Measurements from ENCODE around the gene TNFAIP1. TPM values are rescaled to one million over a fixed set of nuclear protein-coding genes. Genes with fewer than 3 reads are reported as not detected.

Gene TNFAIP1
- total and polyA plus RNA-seq, 4 donors: 17.7 to 59.6 (median 35.9) TPM

DNA sequence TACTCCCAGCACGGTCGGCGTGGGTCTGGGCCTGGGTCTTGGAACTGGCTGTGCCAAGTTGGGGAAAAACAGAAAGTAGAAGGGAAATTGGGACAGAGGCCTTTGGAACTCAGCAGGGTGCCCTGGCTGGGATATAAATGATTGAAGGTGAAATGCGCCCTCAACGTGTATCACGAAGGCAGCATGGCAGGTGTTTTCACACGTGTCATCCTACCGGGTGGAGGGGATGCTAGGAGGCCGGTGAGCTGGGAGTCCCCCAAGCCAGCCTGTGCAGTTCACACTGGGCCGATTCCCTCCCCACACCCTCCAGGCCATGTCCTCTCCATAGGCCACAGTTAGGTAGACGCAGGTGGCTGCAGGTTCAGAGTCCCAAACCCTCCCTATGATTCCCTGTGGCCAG is 6.0 kb downstream of the TNFAIP1 start:
- no peak overlapping the region for H3K9ac ChIP-seq (ENCODE audit: insufficient read depth in 1 of 2, low read length in 2 of 2)

DNA sequence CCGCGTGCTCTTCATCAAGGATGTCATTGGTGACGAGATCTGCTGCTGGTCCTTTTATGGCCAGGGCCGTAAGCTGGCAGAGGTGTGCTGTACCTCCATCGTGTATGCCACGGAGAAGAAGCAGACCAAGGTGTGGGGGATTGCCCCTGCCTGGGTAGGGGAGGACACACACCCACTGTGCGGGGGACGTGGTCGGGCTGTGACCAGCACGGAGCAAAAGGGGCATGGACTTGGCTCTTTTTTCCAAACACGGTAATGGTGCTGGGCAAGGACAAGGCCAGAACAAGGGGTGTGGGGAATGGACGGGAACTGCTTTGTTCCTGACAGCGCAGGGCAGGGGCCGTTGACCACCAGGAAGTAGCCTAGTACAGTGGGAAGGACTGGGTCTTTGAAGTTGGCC is 6.8 kb downstream of the TNFAIP1 start:
- TF ChIP-seq, protein P1, sequence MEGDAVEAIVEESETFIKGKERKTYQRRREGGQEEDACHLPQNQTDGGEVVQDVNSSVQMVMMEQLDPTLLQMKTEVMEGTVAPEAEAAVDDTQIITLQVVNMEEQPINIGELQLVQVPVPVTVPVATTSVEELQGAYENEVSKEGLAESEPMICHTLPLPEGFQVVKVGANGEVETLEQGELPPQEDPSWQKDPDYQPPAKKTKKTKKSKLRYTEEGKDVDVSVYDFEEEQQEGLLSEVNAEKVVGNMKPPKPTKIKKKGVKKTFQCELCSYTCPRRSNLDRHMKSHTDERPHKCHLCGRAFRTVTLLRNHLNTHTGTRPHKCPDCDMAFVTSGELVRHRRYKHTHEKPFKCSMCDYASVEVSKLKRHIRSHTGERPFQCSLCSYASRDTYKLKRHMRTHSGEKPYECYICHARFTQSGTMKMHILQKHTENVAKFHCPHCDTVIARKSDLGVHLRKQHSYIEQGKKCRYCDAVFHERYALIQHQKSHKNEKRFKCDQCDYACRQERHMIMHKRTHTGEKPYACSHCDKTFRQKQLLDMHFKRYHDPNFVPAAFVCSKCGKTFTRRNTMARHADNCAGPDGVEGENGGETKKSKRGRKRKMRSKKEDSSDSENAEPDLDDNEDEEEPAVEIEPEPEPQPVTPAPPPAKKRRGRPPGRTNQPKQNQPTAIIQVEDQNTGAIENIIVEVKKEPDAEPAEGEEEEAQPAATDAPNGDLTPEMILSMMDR (IDR thresholded peaks at IDR 0.05; ENCODE audit: control extremely low read depth, extremely low read depth): no peak
- Histone ChIP-seq H3K36me3 (ENCODE audit: control insufficient read depth in 4 of 4, insufficient read depth in 4 of 4, low read length in 4 of 4) (peaks cover 14 to 59% (median 51%) of the 10 kb centered on the region in 4 donors), H3K9ac (ENCODE audit: insufficient read depth in 1 of 2, low read length in 2 of 2) (no peak overlapping the region), H3K9me3 (ENCODE audit: control insufficient read depth in 4 of 4, insufficient read depth in 3 of 4, low read length in 3 of 4) (no peaks in the 10 kb centered on the region), H3K27ac (ENCODE audit: low read depth in 1 of 2, low read length in 1 of 2) (no peak overlapping the region), H3K27me3 (ENCODE audit: control insufficient read depth in 3 of 3, insufficient read depth in 3 of 3, low read length in 2 of 3) (no peaks in the 10 kb centered on the region), H3K4me1 (ENCODE audit: control insufficient read depth in 5 of 5, insufficient read depth in 5 of 5, low read length in 5 of 5) (peaks cover 0 to 8% (median 0%) of the 10 kb centered on the region in 5 donors), H3K4me3 (no peak overlapping the region)
- ATAC-seq (ENCODE audit: insufficient read depth, low FRiP score) (no peak), DNase-seq (no peak)
- 93 to 94% methylated on average over 14 of the region's 14 CpGs for WGBS, 2 donors

More for the DNA sequence above, 6.0 kb downstream of the TNFAIP1 start:
- no peaks in the 10 kb centered on the region for H3K9me3 ChIP-seq (ENCODE audit: control insufficient read depth in 4 of 4, insufficient read depth in 3 of 4, low read length in 3 of 4)
- H3K4me1 ChIP-seq (ENCODE audit: control insufficient read depth in 5 of 5, insufficient read depth in 5 of 5, low read length in 5 of 5): peaks cover 4 to 8% (median 7%) of the 10 kb centered on the region in 5 donors
- TF ChIP-seq, protein P1 (IDR thresholded peaks at IDR 0.05; ENCODE audit: control extremely low read depth, extremely low read depth): no peak
- H3K36me3 ChIP-seq (ENCODE audit: control insufficient read depth in 4 of 4, insufficient read depth in 4 of 4, low read length in 4 of 4): peaks cover 14 to 56% (median 47%) of the 10 kb centered on the region in 4 donors
- 93 to 96% methylated on average over 11 of the region's 11 CpGs for WGBS, 2 donors
- no peak overlapping the region for H3K4me3 ChIP-seq
- H3K27me3 ChIP-seq (ENCODE audit: control insufficient read depth in 3 of 3, insufficient read depth in 3 of 3, low read length in 2 of 3): no peaks in the 10 kb centered on the region
- DNase-seq (no peak), ATAC-seq (ENCODE audit: insufficient read depth, low FRiP score) (no peak)
- H3K27ac ChIP-seq (ENCODE audit: low read depth in 1 of 2, low read length in 1 of 2): no peak overlapping the region

DNA sequence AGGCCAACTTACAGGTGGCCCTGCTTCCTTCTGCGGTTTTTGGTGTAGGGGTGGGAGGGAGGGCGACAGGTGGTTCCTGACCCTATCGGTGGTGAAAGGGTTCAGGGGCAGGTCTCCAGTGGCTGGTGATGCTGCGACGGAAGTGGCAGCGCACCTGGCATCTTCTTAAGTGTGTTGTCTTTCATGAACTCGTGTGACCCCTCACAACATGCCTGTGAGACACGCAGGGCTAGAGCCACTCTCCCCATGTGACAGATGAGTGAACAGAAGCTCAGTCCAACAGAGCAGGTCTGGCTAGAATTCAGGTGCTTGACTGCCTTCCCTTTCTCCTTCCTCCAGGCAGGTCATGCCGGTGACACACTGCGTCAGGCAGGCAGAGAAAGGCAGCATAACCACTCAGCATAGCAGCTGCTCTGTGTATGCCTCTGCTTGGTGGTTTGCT is 8.0 kb downstream of the TNFAIP1 start:
- Histone ChIP-seq H3K4me1 (ENCODE audit: control insufficient read depth in 5 of 5, insufficient read depth in 5 of 5, low read length in 5 of 5) (peaks cover 0 to 8% (median 0%) of the 10 kb centered on the region in 5 donors), H3K27me3 (ENCODE audit: control insufficient read depth in 3 of 3, insufficient read depth in 3 of 3, low read length in 2 of 3) (no peaks in the 10 kb centered on the region), H3K27ac (ENCODE audit: low read depth in 1 of 2, low read length in 1 of 2) (no peak overlapping the region), H3K4me3 (no peak overlapping the region), H3K9me3 (ENCODE audit: control insufficient read depth in 4 of 4, insufficient read depth in 3 of 4, low read length in 3 of 4) (no peaks in the 10 kb centered on the region), H3K36me3 (ENCODE audit: control insufficient read depth in 4 of 4, insufficient read depth in 4 of 4, low read length in 4 of 4) (peaks cover 14 to 68% (median 54%) of the 10 kb centered on the region in 4 donors), H3K9ac (ENCODE audit: insufficient read depth in 1 of 2, low read length in 2 of 2) (no peak overlapping the region)
- DNase-seq (no peak), ATAC-seq (ENCODE audit: insufficient read depth, low FRiP score) (no peak)
- TF ChIP-seq, protein P1 (IDR thresholded peaks at IDR 0.05; ENCODE audit: control extremely low read depth, extremely low read depth): no peak
- 84 to 87% methylated on average over 10 of the region's 10 CpGs for WGBS, 2 donors

DNA sequence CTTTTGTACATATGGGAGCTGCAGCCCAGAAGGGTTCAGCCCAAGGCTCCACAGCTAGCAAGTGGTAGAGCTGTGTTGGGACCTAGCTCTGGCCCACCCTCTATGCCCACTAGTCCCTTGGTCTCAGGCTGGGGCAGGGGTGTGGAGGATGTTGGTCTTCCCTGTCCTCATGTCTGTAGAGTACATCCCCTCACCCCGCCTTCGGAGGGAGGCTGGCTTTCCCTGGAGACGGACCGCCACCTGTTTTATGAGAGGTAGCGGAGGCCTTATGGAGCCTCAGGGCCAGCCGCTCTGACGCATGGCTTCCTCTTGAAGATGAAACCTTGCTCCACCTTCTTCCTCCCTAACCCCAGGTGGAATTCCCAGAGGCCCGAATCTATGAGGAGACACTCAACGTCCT is 8.4 kb downstream of the TNFAIP1 start:
- Histone ChIP-seq H3K36me3 (ENCODE audit: control insufficient read depth in 4 of 4, insufficient read depth in 4 of 4, low read length in 4 of 4) (peaks cover 18 to 72% (median 59%) of the 10 kb centered on the region in 4 donors), H3K4me1 (ENCODE audit: control insufficient read depth in 5 of 5, insufficient read depth in 5 of 5, low read length in 5 of 5) (peaks cover 0 to 8% (median 0%) of the 10 kb centered on the region in 5 donors), H3K27ac (ENCODE audit: low read depth in 1 of 2, low read length in 1 of 2) (no peak overlapping the region), H3K9me3 (ENCODE audit: control insufficient read depth in 4 of 4, insufficient read depth in 3 of 4, low read length in 3 of 4) (no peaks in the 10 kb centered on the region), H3K9ac (ENCODE audit: insufficient read depth in 1 of 2, low read length in 2 of 2) (no peak overlapping the region), H3K4me3 (no peak overlapping the region), H3K27me3 (ENCODE audit: control insufficient read depth in 3 of 3, insufficient read depth in 3 of 3, low read length in 2 of 3) (no peaks in the 10 kb centered on the region)
- DNase-seq (no peak), ATAC-seq (ENCODE audit: insufficient read depth, low FRiP score) (no peak)
- WGBS, 2 donors: 91% methylated on average over 9 of the region's 9 CpGs
- TF ChIP-seq, protein P1 (IDR thresholded peaks at IDR 0.05; ENCODE audit: control extremely low read depth, extremely low read depth): no peak

Data from lung (tissue), 12 donors.